ENCODE measurements around the gene CTDP1.

CTDP1 gene

DNA sequence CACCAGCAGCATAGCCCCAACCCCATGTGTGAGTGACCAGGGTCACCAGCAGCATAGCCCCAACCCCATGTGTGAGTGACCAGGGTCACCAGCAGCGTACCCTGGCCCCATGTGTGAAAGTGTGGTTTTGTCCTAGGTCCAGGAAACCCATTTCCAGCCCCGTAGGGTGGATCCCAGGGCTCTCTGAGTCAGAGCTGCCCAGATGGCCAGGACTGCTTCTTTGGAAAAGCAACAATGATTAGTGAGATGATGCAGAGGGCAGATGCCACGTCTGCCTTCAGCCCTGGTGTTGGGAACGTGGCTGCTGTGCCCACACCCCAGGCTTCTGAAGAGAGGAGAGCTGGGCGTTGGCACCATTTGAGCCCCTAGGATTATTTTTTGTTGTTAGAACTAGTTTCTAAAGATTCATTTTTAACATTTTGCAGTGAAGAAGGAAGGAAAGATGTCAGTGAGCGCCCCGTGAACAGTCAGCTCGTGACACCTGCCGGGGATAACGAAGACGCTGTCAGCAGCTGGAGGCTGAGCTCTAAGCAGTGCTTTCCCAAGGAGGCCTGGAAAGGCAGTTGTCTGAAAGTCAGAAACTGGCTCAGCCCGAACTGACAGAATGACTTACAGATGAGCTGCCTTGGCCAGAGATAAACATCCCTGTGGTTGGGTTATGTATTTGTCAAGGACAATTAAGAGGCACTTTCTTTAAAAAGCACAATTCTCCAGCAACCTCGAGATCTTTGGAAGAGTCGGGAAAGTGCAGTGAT, 86.1 kb downstream of the CTDP1 start:
- ATAC-seq (replicated peaks; ENCODE audit: extremely low read depth, poor library complexity, severe bottlenecking) (no peak), DNase-seq (ENCODE audit: low spot score in 2 of 2) (no peak)
- Mint-ChIP-seq H3K36me3 (ENCODE audit: insufficient read depth) (peaks cover 3% of the 10 kb centered on the region), H3K27ac (ENCODE audit: low read depth) (no peak overlapping the region), H3K27me3 (peaks cover 19% of the 10 kb centered on the region), H3K4me1 (no peaks in the 10 kb centered on the region), H3K9me3 (peaks cover 26% of the 10 kb centered on the region), H3K4me3 (no peak overlapping the region)

DNA sequence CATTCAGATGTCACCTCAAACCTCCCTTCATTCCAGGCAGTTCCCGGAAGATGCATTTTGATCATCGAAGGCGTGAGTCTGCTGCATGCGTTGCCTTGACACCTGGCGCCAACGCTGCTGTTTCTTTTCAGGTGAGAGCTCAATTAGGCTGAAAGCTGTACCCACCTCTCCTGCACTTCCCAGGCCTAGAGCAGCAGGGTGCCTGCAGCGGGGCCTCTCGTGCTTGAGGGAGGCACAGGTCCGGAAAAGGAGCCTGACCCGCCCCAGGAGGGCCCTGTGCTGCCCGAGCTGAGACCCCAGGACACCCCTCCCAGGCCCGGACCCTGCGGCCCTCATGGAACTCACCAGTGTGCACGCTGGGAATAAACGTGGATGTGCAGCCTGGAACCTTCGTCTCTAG, 86.7 kb downstream of the CTDP1 start:
- ATAC-seq (replicated peaks; ENCODE audit: extremely low read depth, poor library complexity, severe bottlenecking), result no peak
- DNase-seq (ENCODE audit: low spot score in 2 of 2), result no peak
- no peaks in the 10 kb centered on the region for H3K4me1 Mint-ChIP-seq
- no peak overlapping the region for H3K27ac Mint-ChIP-seq (ENCODE audit: low read depth)
- H3K27me3 Mint-ChIP-seq, result peaks cover 19% of the 10 kb centered on the region
- H3K36me3 Mint-ChIP-seq (ENCODE audit: insufficient read depth), result peaks cover 4% of the 10 kb centered on the region
- no peak overlapping the region for H3K4me3 Mint-ChIP-seq
- H3K9me3 Mint-ChIP-seq, result peaks cover 26% of the 10 kb centered on the region

DNA sequence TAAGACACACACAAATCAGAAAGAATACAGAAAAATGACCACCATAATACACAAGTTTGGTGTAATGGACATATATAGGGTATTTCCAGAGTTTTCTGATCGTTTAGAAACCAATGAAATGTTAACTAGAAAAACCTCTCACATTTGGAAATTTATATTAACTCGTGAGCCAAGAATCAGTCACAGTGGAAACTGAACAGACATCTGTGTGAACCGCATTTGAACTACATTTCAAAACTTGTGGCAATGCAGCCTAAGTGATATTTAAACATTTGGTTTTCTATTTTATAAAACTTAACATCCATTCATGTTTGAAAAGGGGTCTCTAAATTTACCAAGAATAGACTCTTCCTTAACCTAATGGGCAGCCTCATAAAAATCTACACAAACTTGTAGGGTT, 89.1 kb downstream of the CTDP1 start:
- no peak overlapping the region for H3K4me3 Mint-ChIP-seq
- H3K27me3 Mint-ChIP-seq, result peaks cover 29% of the 10 kb centered on the region
- ATAC-seq (replicated peaks; ENCODE audit: extremely low read depth, poor library complexity, severe bottlenecking) (no peak), DNase-seq (ENCODE audit: low spot score in 2 of 2) (no peak)
- peaks cover 10% of the 10 kb centered on the region for H3K9me3 Mint-ChIP-seq
- no peaks in the 10 kb centered on the region for H3K4me1 Mint-ChIP-seq
- peaks cover 4% of the 10 kb centered on the region for H3K36me3 Mint-ChIP-seq (ENCODE audit: insufficient read depth)
- H3K27ac Mint-ChIP-seq (ENCODE audit: low read depth), result no peak overlapping the region

DNA sequence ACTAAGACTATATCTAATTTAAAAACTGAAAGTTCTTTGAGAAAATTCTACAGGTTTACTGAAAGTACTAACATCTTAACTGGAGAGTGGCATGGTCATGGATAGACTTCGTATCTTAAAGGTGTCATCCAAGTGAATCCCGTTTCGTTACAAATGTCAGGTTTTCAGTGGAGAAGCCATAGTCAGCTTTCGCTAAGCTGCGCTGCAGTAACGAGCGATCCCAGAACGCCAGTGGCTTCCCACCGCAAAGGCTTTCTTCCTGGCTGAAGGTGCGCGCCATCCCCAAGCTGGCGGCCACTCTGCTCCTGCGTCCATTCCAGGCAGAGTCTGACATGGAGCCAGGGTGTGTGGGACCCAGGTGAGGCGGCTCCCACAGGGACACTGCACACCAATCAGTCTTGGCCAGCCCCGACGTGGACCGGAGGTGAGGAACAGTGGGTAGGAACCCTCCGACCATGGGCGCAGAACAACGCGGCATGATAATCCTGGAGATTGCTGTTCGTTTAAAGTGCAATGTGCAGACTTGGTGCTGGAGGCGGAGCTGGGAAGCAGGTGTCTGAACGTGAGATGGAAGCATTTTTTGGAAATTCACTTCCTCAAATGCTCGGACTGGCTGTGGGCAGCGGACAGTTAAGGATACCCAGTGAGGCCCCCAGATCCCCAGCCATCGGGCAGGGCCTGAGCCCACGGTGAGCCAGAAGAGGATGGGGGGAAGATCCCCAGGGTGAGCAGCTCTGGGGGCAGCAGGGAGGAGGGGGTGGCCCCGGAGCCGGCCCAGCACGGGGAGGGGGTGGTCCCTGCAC, 90.3 kb downstream of the CTDP1 start:
- H3K36me3 Mint-ChIP-seq (ENCODE audit: insufficient read depth), result peaks cover 4% of the 10 kb centered on the region
- H3K4me1 Mint-ChIP-seq, result no peaks in the 10 kb centered on the region
- no peak for DNase-seq (ENCODE audit: low spot score in 2 of 2)
- no peak overlapping the region for H3K27ac Mint-ChIP-seq (ENCODE audit: low read depth)
- H3K27me3 Mint-ChIP-seq, result peaks cover 32% of the 10 kb centered on the region
- H3K9me3 Mint-ChIP-seq, result peaks cover 10% of the 10 kb centered on the region
- ATAC-seq (replicated peaks; ENCODE audit: extremely low read depth, poor library complexity, severe bottlenecking), result no peak
- no peak overlapping the region for H3K4me3 Mint-ChIP-seq

DNA sequence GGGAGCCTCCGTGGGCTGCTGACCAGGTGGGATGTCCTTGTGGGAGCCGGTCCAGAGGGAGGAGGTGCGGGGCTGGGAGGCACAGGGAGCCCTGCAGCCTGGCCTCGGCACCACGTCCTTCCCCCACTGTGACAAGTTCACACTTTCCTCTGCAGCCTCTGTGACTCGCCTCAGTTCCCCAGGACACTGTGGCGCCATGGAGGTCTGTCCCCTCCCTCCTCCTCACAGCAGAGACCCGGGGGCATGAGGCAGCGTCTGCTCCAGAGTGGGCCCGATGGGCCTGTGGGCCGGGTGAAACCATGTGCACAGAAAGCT, 90.9 kb downstream of the CTDP1 start:
- no peak overlapping the region for H3K27ac Mint-ChIP-seq (ENCODE audit: low read depth)
- no peak for ATAC-seq (replicated peaks; ENCODE audit: extremely low read depth, poor library complexity, severe bottlenecking)
- no peaks in the 10 kb centered on the region for H3K4me1 Mint-ChIP-seq
- peaks cover 4% of the 10 kb centered on the region for H3K36me3 Mint-ChIP-seq (ENCODE audit: insufficient read depth)
- no peak for DNase-seq (ENCODE audit: low spot score in 2 of 2)
- peaks cover 10% of the 10 kb centered on the region for H3K9me3 Mint-ChIP-seq
- H3K4me3 Mint-ChIP-seq, result no peak overlapping the region
- H3K27me3 Mint-ChIP-seq, result peaks cover 32% of the 10 kb centered on the region

DNA sequence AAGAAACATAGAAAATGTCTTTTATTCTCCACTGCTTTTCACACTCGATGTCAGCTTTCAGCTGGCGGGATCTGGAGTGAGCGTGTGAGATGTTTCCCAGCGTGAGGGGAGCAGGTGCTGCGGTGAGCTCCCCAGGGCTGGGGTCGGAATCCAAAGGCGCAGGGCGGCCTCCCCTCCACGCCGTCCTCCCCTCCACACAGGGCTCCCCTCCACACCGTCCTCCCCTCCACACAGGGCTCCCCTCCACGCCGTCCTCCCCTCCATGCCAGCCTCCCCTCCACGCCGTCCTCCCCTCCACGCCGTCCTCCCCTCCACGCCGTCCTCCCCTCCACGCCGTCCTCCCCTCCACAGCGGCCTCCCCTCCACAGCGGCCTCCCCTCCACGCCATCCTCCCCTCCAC, 91.2 kb downstream of the CTDP1 start:
- H3K4me3 Mint-ChIP-seq, result no peak overlapping the region
- no peak for ATAC-seq (replicated peaks; ENCODE audit: extremely low read depth, poor library complexity, severe bottlenecking)
- no peak for DNase-seq (ENCODE audit: low spot score in 2 of 2)
- H3K4me1 Mint-ChIP-seq, result no peaks in the 10 kb centered on the region
- H3K27me3 Mint-ChIP-seq, result peaks cover 32% of the 10 kb centered on the region
- peaks cover 2% of the 10 kb centered on the region for H3K36me3 Mint-ChIP-seq (ENCODE audit: insufficient read depth)
- H3K27ac Mint-ChIP-seq (ENCODE audit: low read depth), result no peak overlapping the region
- peaks cover 10% of the 10 kb centered on the region for H3K9me3 Mint-ChIP-seq

DNA sequence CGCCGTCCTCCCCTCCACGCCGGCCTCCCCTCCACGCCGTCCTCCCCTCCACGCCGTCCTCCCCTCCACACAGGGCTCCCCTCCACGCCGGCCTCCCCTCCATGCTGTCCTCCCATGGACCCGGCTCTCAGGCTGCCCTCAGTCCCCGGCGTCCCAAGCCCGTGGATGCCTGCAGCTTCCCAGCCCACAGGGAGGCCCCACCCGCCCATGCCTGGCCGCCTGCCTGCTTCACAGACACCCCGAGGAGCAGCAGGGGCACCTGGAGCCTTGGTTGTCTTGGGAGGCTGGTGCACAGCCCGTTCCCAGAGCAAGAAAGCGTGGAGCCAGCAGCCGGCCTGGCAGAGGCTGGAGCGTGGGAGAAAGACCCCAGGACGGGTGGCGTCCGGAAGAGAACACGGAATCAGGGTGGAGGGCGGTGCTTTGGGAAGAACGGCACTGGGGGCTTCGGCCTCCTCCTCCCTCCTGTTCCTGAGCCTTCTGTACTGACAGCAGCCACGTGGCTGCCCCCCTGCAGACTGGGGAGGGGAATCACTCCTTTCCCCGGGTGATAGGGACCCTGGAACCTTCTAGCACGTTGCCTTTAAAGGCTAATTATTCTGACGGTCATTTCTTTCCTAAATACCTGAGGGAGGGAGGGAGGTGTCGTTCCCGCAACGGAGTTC, 92.0 kb downstream of the CTDP1 start:
- Mint-ChIP-seq H3K4me3 (no peak overlapping the region), H3K36me3 (ENCODE audit: insufficient read depth) (peaks cover 2% of the 10 kb centered on the region), H3K9me3 (peaks cover 10% of the 10 kb centered on the region), H3K27me3 (peaks cover 32% of the 10 kb centered on the region), H3K4me1 (no peaks in the 10 kb centered on the region), H3K27ac (ENCODE audit: low read depth) (no peak overlapping the region)
- DNase-seq (ENCODE audit: low spot score in 2 of 2), result no peak
- ATAC-seq (replicated peaks; ENCODE audit: extremely low read depth, poor library complexity, severe bottlenecking), result no peak

DNA sequence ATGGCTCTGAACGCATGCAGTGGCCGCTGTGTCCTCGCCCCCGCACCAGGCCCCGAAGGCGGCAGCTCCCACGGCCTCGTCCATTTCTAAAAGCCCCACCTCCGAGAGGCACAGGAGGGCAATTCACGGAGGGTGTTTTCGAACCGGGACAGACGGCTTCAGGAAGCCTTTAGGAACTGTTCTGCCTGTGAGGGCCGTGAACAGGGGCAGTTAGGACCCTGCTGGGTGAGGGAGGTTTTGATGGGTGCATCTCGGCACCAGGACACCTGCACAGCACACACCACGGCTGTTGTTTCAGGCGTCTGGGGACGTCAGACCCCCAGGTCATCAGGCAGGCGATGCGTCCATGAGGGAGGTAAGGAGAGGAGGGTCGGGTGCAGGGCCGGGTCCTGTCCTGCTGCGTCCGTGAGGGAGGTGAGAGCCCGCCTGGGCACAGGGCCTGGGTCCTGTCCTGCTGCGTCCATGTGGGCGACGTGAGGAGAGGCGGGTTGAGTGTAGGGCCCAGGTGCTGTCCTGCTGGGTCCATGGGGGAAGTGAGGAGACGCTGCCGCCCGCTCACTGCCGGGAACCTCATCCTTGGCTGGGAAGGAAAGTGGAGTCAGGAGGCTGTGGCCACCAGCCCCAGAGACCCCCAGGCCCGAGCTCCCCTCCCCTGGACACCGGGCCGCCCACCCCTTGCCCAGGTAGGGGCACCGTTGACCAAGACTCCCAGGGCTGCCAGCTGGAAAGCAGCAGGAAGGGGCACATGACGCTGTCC, 92.7 kb downstream of the CTDP1 start:
- peaks cover 9% of the 10 kb centered on the region for H3K9me3 Mint-ChIP-seq
- no peak overlapping the region for H3K27ac Mint-ChIP-seq (ENCODE audit: low read depth)
- H3K36me3 Mint-ChIP-seq (ENCODE audit: insufficient read depth), result peaks cover 3% of the 10 kb centered on the region
- no peaks in the 10 kb centered on the region for H3K4me1 Mint-ChIP-seq
- DNase-seq (ENCODE audit: low spot score in 2 of 2), result no peak
- no peak for ATAC-seq (replicated peaks; ENCODE audit: extremely low read depth, poor library complexity, severe bottlenecking)
- peaks cover 25% of the 10 kb centered on the region for H3K27me3 Mint-ChIP-seq
- no peak overlapping the region for H3K4me3 Mint-ChIP-seq

DNA sequence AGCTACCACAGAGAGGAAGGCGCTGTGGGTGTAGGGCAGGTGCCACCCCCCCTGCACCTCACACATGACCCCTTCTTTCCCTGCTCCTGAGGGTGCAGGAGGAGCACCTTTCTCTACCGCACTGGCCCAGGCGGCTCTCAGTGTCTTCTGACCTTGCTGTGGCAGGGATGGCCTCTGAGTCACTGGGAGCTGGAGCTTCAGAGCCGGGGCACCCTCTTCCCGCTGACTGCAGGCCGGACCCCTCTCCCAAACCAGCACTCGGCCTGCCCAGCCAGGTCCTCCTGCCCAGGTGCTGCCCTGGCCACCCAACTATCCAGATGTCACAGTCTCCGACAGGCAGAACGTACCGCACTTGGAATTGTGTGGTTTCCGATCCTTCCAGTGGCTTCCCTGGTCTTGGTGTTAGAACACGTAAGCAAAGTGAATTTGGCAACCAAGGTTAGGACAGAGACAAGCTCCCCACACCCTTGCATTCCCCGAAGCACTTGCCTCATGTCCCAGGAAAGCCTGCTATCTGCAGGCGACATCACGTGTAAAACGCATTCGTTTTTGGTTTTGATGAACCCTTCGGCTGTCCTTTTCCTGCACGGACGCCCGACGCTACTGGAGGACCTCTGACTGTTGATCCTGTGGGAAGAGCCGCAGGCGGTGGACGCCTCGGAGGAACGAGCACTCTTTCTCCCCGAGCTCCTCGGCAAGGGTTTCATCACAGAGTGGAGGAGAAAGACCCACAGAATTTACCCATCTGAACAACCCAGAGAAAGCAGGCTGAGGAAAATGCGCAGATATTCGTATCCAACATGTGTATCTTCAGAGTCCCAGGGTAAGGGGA, 93.5 kb downstream of the CTDP1 start:
- no peak for DNase-seq (ENCODE audit: low spot score in 2 of 2)
- H3K4me1 Mint-ChIP-seq, result no peaks in the 10 kb centered on the region
- no peak for ATAC-seq (replicated peaks; ENCODE audit: extremely low read depth, poor library complexity, severe bottlenecking)
- no peak overlapping the region for H3K4me3 Mint-ChIP-seq
- peaks cover under 1% of the 10 kb centered on the region for H3K9me3 Mint-ChIP-seq
- H3K27me3 Mint-ChIP-seq, result peaks cover 18% of the 10 kb centered on the region
- H3K36me3 Mint-ChIP-seq (ENCODE audit: insufficient read depth), result peaks cover 4% of the 10 kb centered on the region
- H3K27ac Mint-ChIP-seq (ENCODE audit: low read depth), result no peak overlapping the region

DNA sequence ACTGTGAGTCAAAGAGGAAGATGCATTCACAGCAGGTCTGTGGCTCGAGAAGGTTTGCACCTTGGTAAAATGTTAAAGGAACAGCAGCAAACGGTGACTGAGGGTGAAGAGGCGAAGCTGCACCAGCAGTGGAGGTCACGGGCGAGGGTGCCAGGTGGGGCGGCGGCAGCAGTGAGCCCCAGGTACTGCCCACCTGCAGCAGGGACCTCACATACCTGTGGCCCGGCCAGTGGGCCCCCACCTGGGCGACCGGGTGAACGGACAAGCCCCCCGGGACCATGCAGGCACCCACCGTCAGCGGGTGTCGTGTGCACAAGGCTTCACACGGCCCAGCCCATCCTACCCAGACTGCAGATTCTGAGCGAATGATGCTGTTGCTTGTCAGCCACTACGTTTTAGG, 94.5 kb downstream of the CTDP1 start:
- ATAC-seq (replicated peaks; ENCODE audit: extremely low read depth, poor library complexity, severe bottlenecking) (no peak), DNase-seq (ENCODE audit: low spot score in 2 of 2) (no peak)
- no peaks in the 10 kb centered on the region for H3K9me3 Mint-ChIP-seq
- H3K27me3 Mint-ChIP-seq, result peaks cover 24% of the 10 kb centered on the region
- H3K36me3 Mint-ChIP-seq (ENCODE audit: insufficient read depth), result peaks cover 4% of the 10 kb centered on the region
- no peak overlapping the region for H3K4me3 Mint-ChIP-seq
- no peak overlapping the region for H3K27ac Mint-ChIP-seq (ENCODE audit: low read depth)
- H3K4me1 Mint-ChIP-seq, result no peaks in the 10 kb centered on the region

DNA sequence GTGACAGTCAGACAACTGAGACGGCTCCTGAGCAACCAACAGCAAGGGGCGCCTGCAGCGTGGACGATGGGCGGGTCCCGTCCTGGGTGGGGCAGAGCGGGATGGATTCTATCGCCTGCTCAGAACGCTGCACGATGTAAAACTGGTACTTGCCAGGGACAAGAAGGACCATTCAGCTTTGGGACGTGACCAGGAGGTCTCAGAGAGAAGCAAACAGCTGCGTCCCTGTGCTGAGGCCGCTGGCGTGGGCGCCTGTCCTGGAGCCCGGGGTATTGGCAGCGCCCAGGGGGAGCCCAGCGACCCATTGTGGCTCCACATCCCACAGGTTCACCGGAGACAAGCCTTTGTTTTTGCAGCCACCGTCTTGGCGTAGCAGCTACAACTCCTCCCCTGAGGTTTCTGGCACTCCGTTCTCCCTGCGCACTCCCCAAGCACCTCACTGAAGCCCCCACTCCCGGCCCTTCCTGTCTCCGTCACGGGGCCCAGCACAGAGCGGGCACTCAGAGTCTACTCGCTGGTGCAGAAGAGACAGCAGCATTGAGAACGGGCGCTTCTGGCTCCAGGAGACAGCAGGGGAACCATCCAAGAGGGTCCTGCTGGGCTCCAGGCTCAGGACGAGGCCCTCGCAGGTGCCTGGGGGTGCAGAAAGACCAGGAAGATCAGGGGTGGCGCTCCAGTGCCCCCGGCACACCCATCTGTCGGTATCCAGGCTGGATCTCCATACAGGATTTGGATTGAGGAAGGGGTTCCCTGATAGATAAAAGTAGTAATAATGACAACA, 96.0 kb downstream of the CTDP1 start:
- Mint-ChIP-seq H3K4me1 (no peaks in the 10 kb centered on the region), H3K9me3 (no peaks in the 10 kb centered on the region), H3K36me3 (ENCODE audit: insufficient read depth) (peaks cover 3% of the 10 kb centered on the region), H3K27ac (ENCODE audit: low read depth) (no peak overlapping the region), H3K27me3 (peaks cover 24% of the 10 kb centered on the region), H3K4me3 (no peak overlapping the region)
- ATAC-seq (replicated peaks; ENCODE audit: extremely low read depth, poor library complexity, severe bottlenecking) (no peak), DNase-seq (ENCODE audit: low spot score in 2 of 2) (no peak)
